Retinal pigment epithelial cell (primary cell): ENCODE measurements around the gene IGLON5.

Experiments used
- DNase-seq: peaks from one replicate; pipeline ENCODE4 v3.0.0-alpha.2; 2010; ENCODE audit warnings: low read depth
- H3K4me3 ChIP-seq: 2 replicates; pipeline ENCODE4 v1.5.1; 2011; ENCODE audit warnings: mild to moderate bottlenecking, low read length, control low read depth, moderate library complexity
- CTCF ChIP-seq: conservative IDR thresholded peaks from 2 replicates; pipeline ENCODE4 v1.5.1; 2011; ENCODE audit warnings: low read depth, low read length, control low read depth, inconsistent platforms

Gene IGLON5

GRCh38 chr19:51282335-51282734 lies 29.1 kb upstream of the IGLON5 start:
- no peak overlapping the region for H3K4me3 ChIP-seq
- no peak for DNase-seq
- TF ChIP-seq CTCF = no peak

GRCh38 chr19:51285682-51286081 lies 25.8 kb upstream of the IGLON5 start:
- no peak overlapping the region for H3K4me3 ChIP-seq
- no peak for DNase-seq
- no peak for TF ChIP-seq CTCF

- DNase-seq = no peak
- no peak for TF ChIP-seq CTCF
- H3K4me3 ChIP-seq = no peak overlapping the region
Observed at GRCh38 chr19:51289635-51290034, 21.8 kb upstream of the IGLON5 start.

GRCh38 chr19:51292971-51293370 lies 18.5 kb upstream of the IGLON5 start:
- DNase-seq = no peak
- no peak for TF ChIP-seq CTCF
- H3K4me3 ChIP-seq = no peak overlapping the region

- TF ChIP-seq CTCF = no peak
- no peak for DNase-seq
- no peak overlapping the region for H3K4me3 ChIP-seq
Observed at GRCh38 chr19:51293571-51294210, 17.8 kb upstream of the IGLON5 start.

- H3K4me3 ChIP-seq = no peak overlapping the region
- no peak for DNase-seq
- no peak for TF ChIP-seq CTCF
Observed at GRCh38 chr19:51294211-51294976, 17.1 kb upstream of the IGLON5 start.

- TF ChIP-seq CTCF = no peak
- H3K4me3 ChIP-seq = no peak overlapping the region
Observed at GRCh38 chr19:51294977-51295375, 16.5 kb upstream of the IGLON5 start.

More at GRCh38 chr19:51294977-51295375, 16.5 kb upstream of the IGLON5 start:
- no peak for DNase-seq
